Activated CD8-positive, alpha-beta memory T cell treated with anti-CD3 and anti-CD28 coated beads for 36 hours (primary cell): Measurements from ENCODE around the gene UBXN11. TPM values are rescaled to one million over a fixed set of nuclear protein-coding genes. Genes with fewer than 3 reads are reported as not detected.
"Not testable (repeated sequence)": the region's sequence is repeated elsewhere in the genome, so short reads cannot be mapped to it uniquely, and the experiment has no call there.

Experiments used
- CTCF ChIA-PET: fragments of 350-600 bp; sonication (Branson Sonifier 250); formaldehyde crosslinking; loops from one replicate; lab custom pipeline; 2021; ENCODE audit warnings: antibody characterized with exemption; lab: Charles Lee
- POLR2A ChIA-PET: fragments of 350-600 bp; sonication (Branson Sonifier 250); formaldehyde crosslinking; loops from one replicate; lab custom pipeline; 2021; ENCODE audit warnings: antibody characterized with exemption; lab: Charles Lee
- total RNA-seq, 2 experiments: library from RNA; stranded (reverse); gene quantifications; one replicate each; pipeline ENCODE4 v1.2.3, GENCODE V29; 2021

UBXN11 gene
- total RNA-seq, 2 experiments from 2014 or later = 27.6 to 27.8 TPM

- CTCF ChIA-PET = no interaction called here
- POLR2A ChIA-PET = no interaction called here
Observed at GRCh38 chr1:26340047-26340481, 33.6 kb upstream of the UBXN11 start.

- POLR2A ChIA-PET = no interaction called here
- CTCF ChIA-PET = interaction anchor here (1.4 kb wide), 1 partner anchor 17 kb away, joined by 4 read pairs; no protein-coding TSS in a partner anchor
Observed at GRCh38 chr1:26338670-26339069, 32.2 kb upstream of the UBXN11 start.

- ChIA-PET CTCF (interaction anchor here (1.6 kb wide), 1 partner anchor 26 kb away, joined by 4 read pairs; no protein-coding TSS in a partner anchor), POLR2A (no interaction called here)
Observed at GRCh38 chr1:26337625-26338024, 31.2 kb upstream of the UBXN11 start.

GRCh38 chr1:26337206-26337535 lies 30.7 kb upstream of the UBXN11 start:
- ChIA-PET POLR2A (no interaction called here), CTCF (interaction anchor here (1.6 to 2.3 kb wide), 2 partner anchors 16 to 27 kb away, joined by 4 to 9 read pairs; no protein-coding TSS in a partner anchor)

GRCh38 chr1:26336477-26337205 lies 30.2 kb upstream of the UBXN11 start:
- ChIA-PET CTCF (interaction anchor here (1.6 to 2.3 kb wide), 2 partner anchors 15 to 27 kb away, joined by 4 to 9 read pairs; no protein-coding TSS in a partner anchor), POLR2A (no interaction called here)

- CTCF ChIA-PET = interaction anchor here (1.6 to 2.3 kb wide), 2 partner anchors 15 to 28 kb away, joined by 4 to 9 read pairs; no protein-coding TSS in a partner anchor
- POLR2A ChIA-PET = no interaction called here
Observed at GRCh38 chr1:26335774-26336476, 29.5 kb upstream of the UBXN11 start.

- POLR2A ChIA-PET = not testable (repeated sequence)
- CTCF ChIA-PET = interaction anchor here (1.1 kb wide), 1 partner anchor 12 kb away, joined by 3 read pairs; no protein-coding TSS in a partner anchor
Observed at GRCh38 chr1:26333312-26333711, 26.9 kb upstream of the UBXN11 start.

GRCh38 chr1:26330276-26330675 lies 23.8 kb upstream of the UBXN11 start:
- CTCF ChIA-PET = interaction anchor here (0.5 to 2.4 kb wide), 4 partner anchors 9 to 69 kb away, joined by 3 to 11 read pairs (median 3); no protein-coding TSS in a partner anchor
- POLR2A ChIA-PET = interaction anchor here (0.6 kb wide), 1 partner anchor 157 kb away, joined by 9 read pairs; no protein-coding TSS in a partner anchor

- CTCF ChIA-PET = interaction anchor here (0.8 to 2.4 kb wide), 3 partner anchors 8 to 184 kb away, joined by 3 to 11 read pairs (median 4); no protein-coding TSS in a partner anchor
- POLR2A ChIA-PET = not testable (repeated sequence)
Observed at GRCh38 chr1:26329380-26329779, 22.9 kb upstream of the UBXN11 start.

- POLR2A ChIA-PET = no interaction called here
- CTCF ChIA-PET = interaction anchor here (0.8 kb wide), 1 partner anchor 183 kb away, joined by 4 read pairs; no protein-coding TSS in a partner anchor
Observed at GRCh38 chr1:26328597-26328996, 22.2 kb upstream of the UBXN11 start.

- POLR2A ChIA-PET = no interaction called here
- CTCF ChIA-PET = no interaction called here
Observed at GRCh38 chr1:26327956-26328362, 21.5 kb upstream of the UBXN11 start.

GRCh38 chr1:26324550-26324949 lies 18.1 kb upstream of the UBXN11 start:
- POLR2A ChIA-PET = no interaction called here
- CTCF ChIA-PET = interaction anchor here (9.2 kb wide), 1 partner anchor 47 kb away, joined by 144 read pairs; the partner anchor contains the start of gene SH3BGRL3

GRCh38 chr1:26323382-26323781 lies 16.9 kb upstream of the UBXN11 start:
- POLR2A ChIA-PET = no interaction called here
- CTCF ChIA-PET = interaction anchor here (1.0 to 9.2 kb wide), 7 partner anchors 24 to 89 kb away, joined by 3 to 144 read pairs (median 8); partner anchors contain the start of genes CEP85 and SH3BGRL3

- POLR2A ChIA-PET = interaction anchor here (0.6 to 1.1 kb wide), 2 partner anchors 29 to 496 kb away, joined by 3 to 4 read pairs; no protein-coding TSS in a partner anchor
Observed at GRCh38 chr1:26322042-26322331, 15.6 kb upstream of the UBXN11 start.

GRCh38 chr1:26321315-26322041 lies 15.0 kb upstream of the UBXN11 start:
- ChIA-PET CTCF (interaction anchor here (0.6 to 9.2 kb wide), 34 partner anchors 9 to 286 kb away, joined by 3 to 144 read pairs (median 4); partner anchors contain the start of genes CEP85, SH3BGRL3, UBXN11 and ZNF593), POLR2A (interaction anchor here (0.6 to 5.2 kb wide), 4 partner anchors 29 to 495 kb away, joined by 3 to 57 read pairs (median 9); partner anchors contain the start of gene SH3BGRL3)

More at GRCh38 chr1:26322042-26322331, 15.6 kb upstream of the UBXN11 start:
- CTCF ChIA-PET = interaction anchor here (0.6 to 9.2 kb wide), 33 partner anchors 8 to 286 kb away, joined by 3 to 144 read pairs (median 4); partner anchors contain the start of genes CEP85, SH3BGRL3, UBXN11 and ZNF593

GRCh38 chr1:26320896-26321295 lies 14.5 kb upstream of the UBXN11 start:
- CTCF ChIA-PET = interaction anchor here (0.6 to 9.2 kb wide), 21 partner anchors 10 to 181 kb away, joined by 3 to 144 read pairs (median 6); partner anchors contain the start of genes CEP85, SH3BGRL3, UBXN11 and ZNF593
- POLR2A ChIA-PET = interaction anchor here (0.8 to 5.2 kb wide), 4 partner anchors 34 to 494 kb away, joined by 3 to 57 read pairs (median 8); partner anchors contain the start of gene SH3BGRL3

GRCh38 chr1:26318338-26319064 lies 12.1 kb upstream of the UBXN11 start:
- POLR2A ChIA-PET = interaction anchor here (1.0 to 5.2 kb wide), 9 partner anchors 8 to 182 kb away, joined by 4 to 57 read pairs (median 5); partner anchors contain the start of gene SH3BGRL3
- CTCF ChIA-PET = interaction anchor here (0.6 to 9.2 kb wide), 11 partner anchors 11 to 151 kb away, joined by 3 to 144 read pairs (median 5); partner anchors contain the start of genes CEP85 and SH3BGRL3
